Testis (tissue), 3 donors: ENCODE measurements around the gene KCNT2. TPM values are rescaled to one million over a fixed set of nuclear protein-coding genes. Genes with fewer than 3 reads are reported as not detected.

Source experiments
- DNase-seq: peaks from one replicate; pipeline ENCODE4 v3.0.0-alpha.2; 2019
- H3K27ac ChIP-seq, 2 donors: fragments of 200-600 bp; sonication (generic); one replicate each; pipeline ENCODE4 v1.5.1; 2019
- H3K27me3 ChIP-seq: fragments of 200-600 bp; sonication (generic); one replicate; pipeline ENCODE4 v1.5.1; 2019
- H3K36me3 ChIP-seq: fragments of 200-600 bp; sonication (generic); one replicate; pipeline ENCODE4 v1.5.1; 2017; ENCODE audit warnings: low read depth; ENCODE audit errors: missing control alignments
- H3K4me1 ChIP-seq: fragments of 200-600 bp; sonication (generic); one replicate; pipeline ENCODE4 v1.5.1; 2019
- H3K4me3 ChIP-seq, 2 donors: fragments of 200-600 bp; sonication (generic); one replicate each; pipeline ENCODE4 v1.5.1; 2017 to 2019
- H3K9me3 ChIP-seq: fragments of 200-600 bp; sonication (generic); one replicate; pipeline ENCODE4 v1.5.1; 2017
- CTCF ChIP-seq, 3 experiments: fragments of 450-650 bp in 2 of 3; fragments of 200-600 bp in 1 of 3; sonication (generic) in 1 of 3; IDR thresholded peaks; one replicate each; pipeline ENCODE4 v1.5.1; 2016 to 2019; ENCODE audit warnings: antibody characterized with exemption in 3 of 3, mild to moderate bottlenecking in 2 of 3, moderate library complexity in 1 of 3
- POLR2A ChIP-seq: fragments of 450-650 bp; IDR thresholded peaks from one replicate; pipeline ENCODE4 v1.6.1; 2017; ENCODE audit warnings: antibody characterized with exemption, mild to moderate bottlenecking, moderate library complexity
- WGBS, 2 donors: methylation state at CpG; one replicate each; pipeline ENCODE4 v1.1.5; 2018; 5-methylcytosine and 5-hydroxymethylcytosine counted together
- intact Hi-C: fragments of 100-400 bp; cut with DNase I; formaldehyde crosslinking; loops from one replicate; pipeline ENCODE4 v1.15.1; 2023; ENCODE audit warnings: low total_unique reads
- polyA plus RNA-seq: library from polyadenylated mRNA; stranded (reverse); fragments of 350-450 nt; fragmentation: Illumina TruSeq; extraction: RNeasy Lipid Tissue Mini Kit (QIAGEN cat#74804); gene quantifications from one replicate; pipeline ENCODE4 v1.2.3, GENCODE V29; 2014; ENCODE audit warnings: low read depth, low replicate concordance; ENCODE audit not compliant: insufficient read depth
- total RNA-seq, 2 donors: library from RNA; depleted of rRNA; stranded (reverse); fragments of >200 nt; gene quantifications; one replicate each; pipeline ENCODE4 v1.2.3, GENCODE V29; 2016

KCNT2 gene
- total and polyA plus RNA-seq, 3 donors from 2014 or later: 2.7 to 3.9 (median 3.2) TPM

- Histone ChIP-seq H3K4me3 (no peak overlapping the region), H3K4me1 (no peaks in the 10 kb centered on the region), H3K27me3 (no peaks in the 10 kb centered on the region), H3K36me3 (no peaks in the 10 kb centered on the region), H3K27ac (no peak overlapping the region), H3K9me3 (no peaks in the 10 kb centered on the region)
- DNase-seq: no peak
- TF ChIP-seq CTCF (IDR thresholded peaks at IDR 0.05) (no peak), POLR2A (no peak)
- intact Hi-C loops: no loop called here
Observed at GRCh38 chr1:196433000-196433399, 175.2 kb downstream of the KCNT2 start.

GRCh38 chr1:196427976-196428734 is 180.1 kb downstream of the KCNT2 start:
- no peak for DNase-seq
- intact Hi-C loops: no loop called here
- no peaks in the 10 kb centered on the region for H3K4me1 ChIP-seq
- no peak overlapping the region for H3K4me3 ChIP-seq
- TF ChIP-seq POLR2A (no peak), CTCF (IDR thresholded peaks at IDR 0.05) (no peak)
- no peaks in the 10 kb centered on the region for H3K27me3 ChIP-seq
- H3K36me3 ChIP-seq: no peaks in the 10 kb centered on the region
- no peaks in the 10 kb centered on the region for H3K9me3 ChIP-seq
- no peak overlapping the region for H3K27ac ChIP-seq
- 82 to 83% methylated on average over 5 of the region's 5 CpGs for WGBS, 2 donors

GRCh38 chr1:196425513-196425912 is 182.7 kb downstream of the KCNT2 start:
- intact Hi-C loops: no loop called here
- no peaks in the 10 kb centered on the region for H3K9me3 ChIP-seq
- no peak for DNase-seq
- no peaks in the 10 kb centered on the region for H3K4me1 ChIP-seq
- no peak overlapping the region for H3K27ac ChIP-seq
- 83 to 91% methylated on average over 1 of the region's 1 CpG for WGBS, 2 donors
- H3K27me3 ChIP-seq: no peaks in the 10 kb centered on the region
- H3K36me3 ChIP-seq: no peaks in the 10 kb centered on the region
- no peak overlapping the region for H3K4me3 ChIP-seq
- no peak for TF ChIP-seq POLR2A
- TF ChIP-seq CTCF (IDR thresholded peaks at IDR 0.05): no peak

GRCh38 chr1:196423612-196424011 is 184.6 kb downstream of the KCNT2 start:
- Histone ChIP-seq H3K36me3 (no peaks in the 10 kb centered on the region), H3K4me3 (no peak overlapping the region), H3K27ac (peak overlapping the region in 1 of 2 donors; percentile 64), H3K27me3 (no peaks in the 10 kb centered on the region), H3K4me1 (no peaks in the 10 kb centered on the region), H3K9me3 (no peaks in the 10 kb centered on the region)
- DNase-seq: no peak
- intact Hi-C loops: no loop called here
- TF ChIP-seq CTCF (IDR thresholded peaks at IDR 0.05) (no peak), POLR2A (no peak)

- TF ChIP-seq POLR2A (no peak), CTCF (IDR thresholded peaks at IDR 0.05) (no peak)
- intact Hi-C loops: no loop called here
- 87 to 100% methylated on average over 1 of the region's 1 CpG for WGBS, 2 donors
- Histone ChIP-seq H3K9me3 (no peaks in the 10 kb centered on the region), H3K36me3 (no peaks in the 10 kb centered on the region), H3K27ac (no peak overlapping the region), H3K27me3 (no peaks in the 10 kb centered on the region), H3K4me3 (no peak overlapping the region), H3K4me1 (no peaks in the 10 kb centered on the region)
- DNase-seq: no peak
Observed at GRCh38 chr1:196418772-196419171, 189.5 kb downstream of the KCNT2 start.
